Keratinocyte (primary cell): ENCODE measurements around the gene UGT1A4. TPM values are rescaled to one million over a fixed set of nuclear protein-coding genes. Genes with fewer than 3 reads are reported as not detected.

Source experiments
- DNase-seq: peaks from one replicate; pipeline ENCODE4 v3.0.0-alpha.2; 2011; ENCODE audit warnings: low read depth, missing footprints, low spot score
- FAIRE-seq: peaks from 2 replicates; lab custom pipeline; 2011; peaks lifted over from hg19 to GRCh38; lab: Jason Lieb, UNC
- H2AFZ ChIP-seq: 2 replicates; pipeline ENCODE4 v1.6.0; 2012; ENCODE audit warnings: low read length, control low read depth, inconsistent platforms; ENCODE audit not compliant: control insufficient read depth
- H3K27ac ChIP-seq: 2 replicates; pipeline ENCODE4 v1.5.1; 2011; ENCODE audit warnings: low read length; ENCODE audit not compliant: control insufficient read depth, insufficient read depth
- H3K27me3 ChIP-seq: 3 replicates; pipeline ENCODE4 v1.6.0; 2011; ENCODE audit warnings: low read length; ENCODE audit not compliant: control insufficient read depth, insufficient read depth; ENCODE audit errors: extremely low read depth
- H3K36me3 ChIP-seq, 2 experiments: 2 replicates in 1 of 2; 3 replicates in 1 of 2; pipeline ENCODE4 v1.5.1; 2011; ENCODE audit warnings: low read length in 2 of 2, mild to moderate bottlenecking in 1 of 2; ENCODE audit not compliant: control insufficient read depth in 2 of 2, insufficient read depth in 2 of 2; ENCODE audit errors: extremely low read depth in 1 of 2
- H3K4me1 ChIP-seq: 3 replicates; pipeline ENCODE4 v1.5.1; 2011; ENCODE audit warnings: low read length; ENCODE audit not compliant: control insufficient read depth, insufficient read depth; ENCODE audit errors: extremely low read depth
- H3K4me2 ChIP-seq: 3 replicates; pipeline ENCODE4 v1.6.0; 2011; ENCODE audit warnings: low read depth, low read length; ENCODE audit not compliant: control insufficient read depth, insufficient read depth; ENCODE audit errors: extremely low read depth
- H3K4me3 ChIP-seq, 3 experiments: fragments of 200-600 bp in 1 of 3; sonication (generic) in 1 of 3; 2 replicates in 2 of 3; 3 replicates in 1 of 3; pipeline ENCODE4 v1.5.1; 2011 to 2016; ENCODE audit warnings: low read length in 3 of 3, mild to moderate bottlenecking in 3 of 3, control low read depth in 2 of 3, inconsistent platforms in 1 of 3, low read depth in 1 of 3, mixed read lengths in 1 of 3, mixed run types in 1 of 3, moderate library complexity in 1 of 3; ENCODE audit not compliant: control insufficient read depth in 2 of 3, insufficient read depth in 2 of 3; ENCODE audit errors: extremely low read depth in 1 of 3
- H3K79me2 ChIP-seq: 2 replicates; pipeline ENCODE4 v1.6.0; 2012; ENCODE audit warnings: low read length; ENCODE audit not compliant: control insufficient read depth, insufficient read depth
- H3K9ac ChIP-seq: 3 replicates; pipeline ENCODE4 v1.6.0; 2011; ENCODE audit warnings: low read length; ENCODE audit not compliant: control insufficient read depth, insufficient read depth; ENCODE audit errors: extremely low read depth
- H3K9me1 ChIP-seq: 3 replicates; pipeline ENCODE4 v1.6.0; 2011; ENCODE audit warnings: low read length; ENCODE audit not compliant: control insufficient read depth, insufficient read depth; ENCODE audit errors: extremely low read depth
- H3K9me3 ChIP-seq: 2 replicates; pipeline ENCODE4 v1.5.1; 2012; ENCODE audit warnings: low read depth, low read length; ENCODE audit not compliant: control insufficient read depth
- H4K20me1 ChIP-seq: 3 replicates; pipeline ENCODE4 v1.6.0; 2011; ENCODE audit warnings: low read length; ENCODE audit not compliant: control insufficient read depth, insufficient read depth; ENCODE audit errors: extremely low read depth
- CTCF ChIP-seq, 3 experiments: IDR thresholded peaks in 1 of 3; conservative IDR thresholded peaks in 1 of 3; optimal IDR thresholded peaks in 1 of 3; 2 replicates in 2 of 3; 3 replicates in 1 of 3; pipeline versions ENCODE3 to v1.5.1; 2011; ENCODE audit warnings: low read length in 3 of 3, mild to moderate bottlenecking in 3 of 3, moderate library complexity in 2 of 3, control low read depth in 1 of 3, inconsistent platforms in 1 of 3; ENCODE audit not compliant: insufficient read depth in 2 of 3; ENCODE audit errors: extremely low read depth in 1 of 3
- EZH2 ChIP-seq: IDR thresholded peaks from one replicate; pipeline ENCODE4 v1.6.1; 2012; ENCODE audit warnings: inconsistent platforms, mild to moderate bottlenecking, low read length, moderate library complexity
- dilution Hi-C: fragments of 300-500 bp; cut with MboI; formaldehyde crosslinking; loops from one replicate; pipeline ENCODE4 v1.7.0; 2020; ENCODE audit warnings: low sequenced_read_pairs; ENCODE audit not compliant: extremely low pct_ligation_motif_present
- polyA plus RNA-seq, 5 experiments: library from polyadenylated mRNA; depleted of rRNA in 3 of 5; stranded (reverse) in 3 of 5; stranded (forward) in 1 of 5; unstranded in 1 of 5; fragments of >200 nt; gene quantifications; 1 replicate in 1 of 5; 2 replicates in 3 of 5; 3 replicates in 1 of 5; pipeline versions ENCODE4 v1.2.1 to v1.2.3, GENCODE V29; 2011 to 2012; ENCODE audit warnings: missing spikeins in 2 of 5, low read depth in 1 of 5, low replicate concordance in 1 of 5

The UGT1A4 gene
- polyA plus RNA-seq, 1 donor (not counting 4 experiments of a cell fraction or from before 2014, with no cell fraction given), result 2.4 TPM

- Histone ChIP-seq H3K27ac (no peak overlapping the region), H3K27me3 (no peaks in the 10 kb centered on the region), H3K9me1 (no peaks in the 10 kb centered on the region), H3K36me3 (peaks cover 3 to 13% of the 10 kb centered on the region in 2 experiments), H3K9ac (no peak overlapping the region), H3K4me3 (no peak overlapping the region), H4K20me1 (no peaks in the 10 kb centered on the region), H3K9me3 (no peaks in the 10 kb centered on the region), H3K79me2 (peaks cover 47% of the 10 kb centered on the region), H3K4me2 (no peak overlapping the region), H2AFZ (no peak overlapping the region), H3K4me1 (peaks cover 27% of the 10 kb centered on the region)
- FAIRE-seq (peak; percentile 90), DNase-seq (no peak)
- TF ChIP-seq CTCF (optimal IDR thresholded peaks at IDR 0.05 in 1 of 3, IDR thresholded peaks at IDR 0.05 in 1 of 3, conservative IDR thresholded peaks at IDR 0.05 in 1 of 3; ENCODE audit: extremely low read depth in 1 of 3, insufficient read depth in 2 of 3, low read length in 3 of 3), result peak; percentile 83 to 94 (median 86)
- no peak for TF ChIP-seq EZH2
- dilution Hi-C loops, result no loop called here
Measured at GRCh38 chr2:233711312-233712008, 7.1 kb upstream of the UGT1A4 start.

- no peaks in the 10 kb centered on the region for H3K9me3 ChIP-seq
- TF ChIP-seq CTCF (optimal IDR thresholded peaks at IDR 0.05 in 1 of 3, IDR thresholded peaks at IDR 0.05 in 1 of 3, conservative IDR thresholded peaks at IDR 0.05 in 1 of 3; ENCODE audit: extremely low read depth in 1 of 3, insufficient read depth in 2 of 3, low read length in 3 of 3) (no peak), EZH2 (no peak)
- peaks cover 3 to 13% of the 10 kb centered on the region in 2 experiments for H3K36me3 ChIP-seq
- H2AFZ ChIP-seq, result no peak within 1 kb of the TSS
- H3K4me3 ChIP-seq, result no peak within 1 kb of the TSS
- peaks cover 43% of the 10 kb centered on the region for H3K79me2 ChIP-seq
- dilution Hi-C loops, result no loop called here
- H3K27ac ChIP-seq, result no peak within 1 kb of the TSS
- H3K27me3 ChIP-seq, result no peaks in the 10 kb centered on the region
- no peak within 1 kb of the TSS for H3K9ac ChIP-seq
- H4K20me1 ChIP-seq, result no peaks in the 10 kb centered on the region
- FAIRE-seq (no peak), DNase-seq (no peak)
- peaks cover 14% of the 10 kb centered on the region for H3K4me1 ChIP-seq
- H3K9me1 ChIP-seq, result no peaks in the 10 kb centered on the region
- H3K4me2 ChIP-seq, result no peak within 1 kb of the TSS
Measured at GRCh38 chr2:233712611-233713261, 5.8 kb upstream of the UGT1A4 start, which contains the start of gene UGT1A5. UGT1A5 (plus strand) TSS chr2:233712907; CDS start chr2:233712992, 85 bp downstream.
